Measurements from ENCODE around the gene GNB3.

The GNB3 gene

GRCh38 chr12:6823182-6824084 is 17.3 kb upstream of the GNB3 start:
- DNase-seq (ENCODE audit: low read depth, low spot score): no peak

GRCh38 chr12:6824085-6824775 is 16.5 kb upstream of the GNB3 start:
- no peak for DNase-seq (ENCODE audit: low read depth, low spot score)

DNA sequence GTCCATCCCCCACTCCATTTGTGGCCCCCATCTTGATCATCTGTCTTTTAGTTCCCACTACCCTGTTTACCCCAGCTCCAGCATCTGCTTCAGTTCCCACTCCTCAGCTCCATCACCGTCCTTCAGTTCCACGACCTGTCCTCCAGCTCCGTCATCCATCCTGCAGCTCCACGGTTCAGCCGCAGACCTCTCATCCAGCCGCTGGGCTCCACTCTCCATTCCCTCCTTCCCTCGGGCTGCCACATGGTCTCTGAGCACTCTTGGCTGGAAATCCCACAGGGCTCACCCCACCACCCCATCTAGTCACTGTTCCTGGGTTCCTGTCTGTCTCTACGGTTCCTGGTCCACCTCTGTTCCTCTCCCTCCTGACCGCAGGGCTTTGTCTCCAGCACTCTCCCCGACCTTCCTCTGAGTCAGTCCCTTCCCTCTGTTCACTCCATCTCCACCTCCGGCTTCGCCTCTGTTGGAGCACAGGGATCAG is 15.8 kb upstream of the GNB3 start:
- no peak for DNase-seq (ENCODE audit: low read depth, low spot score)

- peak; percentile 59 for DNase-seq (ENCODE audit: low read depth, low spot score)
Observed at GRCh38 chr12:6825398-6826124, 15.2 kb upstream of the GNB3 start.

GRCh38 chr12:6826125-6826733 is 14.5 kb upstream of the GNB3 start:
- no peak for DNase-seq (ENCODE audit: low read depth, low spot score)

DNA sequence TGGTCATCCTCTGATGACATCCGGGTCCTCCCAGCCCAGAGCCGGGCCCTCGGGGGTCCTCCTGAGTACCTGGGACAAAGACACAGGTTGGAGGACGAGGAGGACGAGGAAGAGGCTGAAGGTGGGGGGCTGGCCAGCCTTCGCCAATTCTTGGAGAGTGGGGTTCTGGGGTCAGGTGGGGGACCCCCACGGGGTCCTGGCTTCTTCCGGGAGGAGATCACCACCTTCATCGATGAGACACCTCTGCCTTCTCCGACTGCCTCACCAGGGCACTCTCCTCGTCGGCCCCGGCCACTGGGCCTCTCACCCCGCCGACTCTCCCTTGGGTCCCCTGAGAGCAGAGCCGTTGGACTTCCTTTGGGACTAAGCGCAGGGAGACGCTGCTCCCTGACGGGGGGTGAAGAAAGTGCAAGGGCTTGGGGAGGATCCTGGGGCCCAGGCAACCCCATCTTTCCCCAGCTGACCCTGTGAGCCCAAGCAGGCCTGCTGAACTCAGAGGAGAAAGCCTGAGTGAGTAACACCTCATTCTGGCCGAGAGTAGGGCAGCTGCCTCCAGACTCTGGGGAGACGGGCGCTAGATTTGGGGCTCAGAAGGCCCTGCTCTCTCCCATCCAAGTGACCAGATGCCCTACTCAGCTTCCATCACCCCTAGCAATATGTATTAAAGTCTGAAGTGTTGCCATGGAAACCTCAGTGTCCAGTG is 13.8 kb upstream of the GNB3 start:
- DNase-seq (ENCODE audit: low read depth, low spot score): no peak

- DNase-seq (ENCODE audit: low read depth, low spot score): no peak
Observed at GRCh38 chr12:6827437-6827911, 13.3 kb upstream of the GNB3 start.

DNA sequence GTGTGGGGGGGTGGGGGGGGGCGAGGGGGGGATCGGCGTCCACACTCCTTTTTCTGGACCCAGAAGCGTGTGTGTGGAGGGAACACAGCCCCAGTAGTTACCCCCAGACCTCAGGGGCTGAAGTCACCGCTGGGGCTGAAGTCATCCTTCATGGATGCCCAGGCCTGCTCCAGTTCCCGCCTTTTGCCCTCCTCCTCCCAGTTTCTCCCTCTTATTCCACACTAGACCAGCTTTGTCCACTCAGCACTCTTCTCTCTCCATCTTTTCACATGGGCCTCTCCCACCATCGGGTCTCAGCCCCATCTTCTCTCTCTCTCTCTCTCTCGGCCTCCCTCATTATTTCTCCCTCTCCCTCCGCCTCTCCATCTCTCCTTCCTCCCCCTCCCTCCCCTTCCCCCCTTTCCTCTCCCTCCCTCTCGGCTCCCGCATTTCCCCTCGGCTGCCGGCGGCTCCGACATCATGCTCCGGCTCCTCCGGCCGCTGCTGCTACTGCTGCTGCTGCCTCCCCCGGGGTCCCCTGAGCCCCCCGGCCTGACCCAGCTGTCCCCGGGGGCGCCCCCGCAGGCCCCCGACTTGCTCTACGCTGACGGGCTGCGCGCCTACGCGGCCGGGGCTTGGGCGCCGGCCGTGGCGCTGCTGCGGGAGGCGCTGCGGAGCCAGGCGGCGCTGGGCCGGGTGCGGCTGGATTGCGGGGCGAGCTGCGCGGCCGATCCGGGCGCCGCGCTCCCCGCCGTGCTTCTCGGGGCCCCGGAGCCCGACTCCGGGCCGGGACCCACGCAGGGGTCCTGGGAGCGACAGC is 12.5 kb upstream of the GNB3 start, which contains the start of gene P3H3:
Gene P3H3, plus strand, starts transcription at position 426 of the 799 bp plus-strand sequence. Its CDS starts 34 bp downstream, at position 460.
- DNase-seq (ENCODE audit: low read depth, low spot score): no peak

- DNase-seq (ENCODE audit: low read depth, low spot score): no peak
Observed at GRCh38 chr12:6828781-6829535, 11.8 kb upstream of the GNB3 start.

DNA sequence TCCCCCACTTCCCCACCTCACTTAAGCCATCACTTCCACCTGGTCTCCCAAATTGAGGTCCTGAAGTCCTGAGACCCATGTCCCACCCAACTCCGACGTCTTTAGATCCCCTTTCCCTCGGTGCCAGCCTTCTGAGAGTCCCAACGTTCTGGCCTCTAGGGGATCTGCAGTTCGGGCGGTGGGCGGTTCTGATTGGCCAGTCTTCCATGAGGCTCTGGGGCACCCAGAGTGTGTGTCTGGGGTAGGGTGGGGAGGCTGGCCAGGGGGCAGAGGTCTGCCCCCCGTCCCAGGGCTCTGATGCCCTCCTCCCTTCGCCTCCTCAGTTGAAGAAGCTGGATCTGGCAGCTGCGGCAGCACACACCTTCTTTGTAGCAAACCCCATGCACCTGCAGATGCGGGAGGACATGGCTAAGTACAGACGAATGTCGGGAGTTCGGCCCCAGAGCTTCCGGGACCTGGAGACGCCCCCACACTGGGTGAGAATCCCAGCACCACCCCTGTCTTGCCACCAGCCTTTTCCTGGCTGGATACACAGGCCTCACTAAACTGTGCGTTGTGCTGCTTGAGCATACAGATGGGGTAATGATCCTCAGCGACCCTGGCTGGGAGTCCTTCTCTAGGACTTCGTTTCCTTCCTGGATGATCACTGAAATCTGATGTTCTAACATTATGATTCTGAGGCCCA is 11.0 kb upstream of the GNB3 start:
- DNase-seq (ENCODE audit: low read depth, low spot score): no peak

- DNase-seq (ENCODE audit: low read depth, low spot score): no peak
Observed at GRCh38 chr12:6830286-6830890, 10.3 kb upstream of the GNB3 start.

- no peak for DNase-seq (ENCODE audit: low read depth, low spot score)
Observed at GRCh38 chr12:6830999-6831398, 9.7 kb upstream of the GNB3 start.

DNA sequence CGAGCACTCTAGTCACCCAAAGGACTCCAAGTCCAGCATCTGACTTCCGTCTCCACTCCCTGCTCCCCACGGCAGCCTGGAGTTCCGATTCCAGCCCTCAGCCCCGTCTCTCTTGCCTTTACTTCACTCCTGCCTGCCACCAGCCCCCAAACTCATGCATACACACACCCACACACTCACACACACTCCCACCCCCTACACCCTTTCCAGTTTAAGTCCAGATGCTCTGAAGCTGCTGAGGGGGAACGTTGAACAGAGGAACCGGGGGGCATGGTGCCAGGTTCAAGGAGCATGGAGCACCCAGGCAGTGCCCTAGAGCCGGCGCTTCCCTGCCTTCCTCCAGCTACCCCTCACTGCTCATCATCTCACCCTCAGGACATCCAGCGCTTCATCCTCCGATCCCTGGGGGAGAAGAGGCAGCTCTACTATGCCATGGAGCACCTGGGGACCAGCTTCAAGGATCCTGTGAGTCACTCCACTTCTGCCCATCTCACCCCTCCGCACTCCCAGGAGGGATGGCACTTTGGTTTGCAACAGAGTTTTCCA is 9.2 kb upstream of the GNB3 start:
- DNase-seq (ENCODE audit: low read depth, low spot score): no peak

- DNase-seq (ENCODE audit: low read depth, low spot score): no peak
Observed at GRCh38 chr12:6832125-6832524, 8.6 kb upstream of the GNB3 start.

- DNase-seq (ENCODE audit: low read depth, low spot score): no peak
Observed at GRCh38 chr12:6833189-6833890, 7.4 kb upstream of the GNB3 start.

DNA sequence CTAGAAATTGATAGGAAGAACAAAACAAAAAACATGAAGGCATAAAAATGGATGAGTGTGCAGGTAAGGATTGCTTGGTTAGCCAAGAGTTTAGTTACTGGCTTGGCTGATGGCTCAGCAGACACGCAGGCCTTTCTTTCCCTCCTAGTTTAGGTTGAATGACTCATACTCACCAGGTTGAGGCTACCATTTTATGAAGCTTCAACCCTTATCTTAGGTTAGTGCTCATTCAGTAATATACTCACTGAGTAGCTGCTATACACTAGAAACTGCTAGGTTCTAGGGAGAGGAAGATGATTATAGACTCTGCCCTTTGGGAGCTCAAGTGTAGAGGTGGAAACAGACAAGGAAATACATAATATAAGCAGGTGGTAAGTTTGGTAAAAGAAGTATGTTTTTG is 6.5 kb upstream of the GNB3 start:
- no peak for DNase-seq (ENCODE audit: low read depth, low spot score)

DNA sequence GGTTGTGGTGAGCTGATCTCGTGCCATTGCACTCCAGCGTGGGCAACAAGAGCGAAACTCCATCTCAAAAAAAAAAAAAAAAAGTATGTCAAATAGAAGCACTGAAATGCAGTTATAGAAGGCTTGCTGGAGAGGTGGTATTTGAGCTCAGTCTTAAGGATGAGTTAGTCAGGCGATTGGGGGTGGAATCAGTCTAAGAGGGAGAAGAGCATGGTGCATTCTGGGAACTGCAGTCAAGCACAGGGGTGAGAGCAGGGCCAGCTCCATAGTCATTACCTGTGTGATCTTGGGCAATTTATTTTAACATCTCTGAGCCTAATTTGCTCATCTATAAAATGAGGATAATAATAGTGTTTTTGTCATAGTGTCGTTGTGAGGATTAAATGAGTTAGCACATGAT is 5.9 kb upstream of the GNB3 start:
- no peak for DNase-seq (ENCODE audit: low read depth, low spot score)
